ENCODE measurements around the gene SPINK6.
A peak's percentile ranks its signal among the peaks of the same experiment; 100 is the strongest.

Gene SPINK6

GRCh38 chr5:148172377-148172776 lies 30.5 kb upstream of the SPINK6 start:
- H3K4me3 ChIP-seq (ENCODE audit: low read depth, low read length) = no peak overlapping the region
- DNase-seq (ENCODE audit: low read depth) = no peak
- TF ChIP-seq, protein P1, sequence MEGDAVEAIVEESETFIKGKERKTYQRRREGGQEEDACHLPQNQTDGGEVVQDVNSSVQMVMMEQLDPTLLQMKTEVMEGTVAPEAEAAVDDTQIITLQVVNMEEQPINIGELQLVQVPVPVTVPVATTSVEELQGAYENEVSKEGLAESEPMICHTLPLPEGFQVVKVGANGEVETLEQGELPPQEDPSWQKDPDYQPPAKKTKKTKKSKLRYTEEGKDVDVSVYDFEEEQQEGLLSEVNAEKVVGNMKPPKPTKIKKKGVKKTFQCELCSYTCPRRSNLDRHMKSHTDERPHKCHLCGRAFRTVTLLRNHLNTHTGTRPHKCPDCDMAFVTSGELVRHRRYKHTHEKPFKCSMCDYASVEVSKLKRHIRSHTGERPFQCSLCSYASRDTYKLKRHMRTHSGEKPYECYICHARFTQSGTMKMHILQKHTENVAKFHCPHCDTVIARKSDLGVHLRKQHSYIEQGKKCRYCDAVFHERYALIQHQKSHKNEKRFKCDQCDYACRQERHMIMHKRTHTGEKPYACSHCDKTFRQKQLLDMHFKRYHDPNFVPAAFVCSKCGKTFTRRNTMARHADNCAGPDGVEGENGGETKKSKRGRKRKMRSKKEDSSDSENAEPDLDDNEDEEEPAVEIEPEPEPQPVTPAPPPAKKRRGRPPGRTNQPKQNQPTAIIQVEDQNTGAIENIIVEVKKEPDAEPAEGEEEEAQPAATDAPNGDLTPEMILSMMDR (IDR thresholded peaks at IDR 0.05; ENCODE audit: low read depth, low read length, missing control alignments) = no peak

GRCh38 chr5:148176480-148176879 lies 26.4 kb upstream of the SPINK6 start:
- H3K4me3 ChIP-seq (ENCODE audit: low read depth, low read length) = no peak overlapping the region
- no peak for DNase-seq (ENCODE audit: low read depth)
- TF ChIP-seq, protein P1 (IDR thresholded peaks at IDR 0.05; ENCODE audit: low read depth, low read length, missing control alignments) = no peak

GRCh38 chr5:148177207-148177606 lies 25.6 kb upstream of the SPINK6 start:
- no peak for DNase-seq (ENCODE audit: low read depth)
- no peak overlapping the region for H3K4me3 ChIP-seq (ENCODE audit: low read depth, low read length)
- TF ChIP-seq, protein P1 (IDR thresholded peaks at IDR 0.05; ENCODE audit: low read depth, low read length, missing control alignments) = no peak

DNA sequence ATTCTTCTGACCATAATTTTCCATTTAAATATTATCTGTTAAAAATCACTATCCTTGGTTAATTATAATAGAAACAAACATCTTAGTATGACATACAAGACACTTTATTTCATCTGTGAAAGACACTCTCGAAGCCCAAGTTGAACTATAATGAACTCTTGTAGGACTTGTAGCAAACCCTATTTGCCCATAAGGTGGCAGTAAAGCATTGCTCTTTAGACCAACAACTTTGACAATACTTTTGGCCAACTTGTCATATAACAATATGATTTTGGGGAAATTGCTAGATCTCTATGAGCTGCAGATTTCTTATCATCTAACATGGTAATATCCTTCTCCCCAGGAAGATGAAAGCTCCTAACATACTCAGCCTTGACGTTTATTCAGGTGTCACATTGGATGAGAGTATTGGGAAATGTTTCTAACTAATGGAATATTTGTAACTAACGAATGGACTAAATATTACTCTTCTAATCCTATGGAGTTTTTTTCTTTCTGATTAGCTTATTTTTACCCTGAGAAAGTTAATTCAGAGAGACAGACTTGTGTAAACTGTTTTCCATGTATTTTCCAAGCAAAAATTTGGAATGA lies 23.5 kb upstream of the SPINK6 start:
- TF ChIP-seq, protein P1 (IDR thresholded peaks at IDR 0.05; ENCODE audit: low read depth, low read length, missing control alignments) = peak; percentile 48
- H3K4me3 ChIP-seq (ENCODE audit: low read depth, low read length) = no peak overlapping the region
- DNase-seq (ENCODE audit: low read depth) = peak; percentile 30

GRCh38 chr5:148186248-148187003 lies 16.4 kb upstream of the SPINK6 start:
- no peak for DNase-seq (ENCODE audit: low read depth)
- TF ChIP-seq, protein P1 (IDR thresholded peaks at IDR 0.05; ENCODE audit: low read depth, low read length, missing control alignments) = no peak
- H3K4me3 ChIP-seq (ENCODE audit: low read depth, low read length) = no peak overlapping the region

GRCh38 chr5:148191010-148191409 lies 11.8 kb upstream of the SPINK6 start:
- TF ChIP-seq, protein P1 (IDR thresholded peaks at IDR 0.05; ENCODE audit: low read depth, low read length, missing control alignments) = no peak
- no peak overlapping the region for H3K4me3 ChIP-seq (ENCODE audit: low read depth, low read length)
- DNase-seq (ENCODE audit: low read depth) = no peak
